HCT116 (cell line): ENCODE measurements around the gene CDC42SE2. TPM values are rescaled to one million over a fixed set of nuclear protein-coding genes. Genes with fewer than 3 reads are reported as not detected.

Experiments
- ATAC-seq: fragments of 200-7000 bp; cut with Tn5 transposase; 2 replicates; pipeline ENCODE4 v1.9.1; 2020; ENCODE audit warnings: mild to moderate bottlenecking, moderate library complexity
- BruUV-seq: library from RNA; stranded (reverse); fragments of 400-500 nt; replicated peaks from 2 replicates; lab custom pipeline; 2021; lab: Mats Ljungman, UMichigan
- CTCF ChIA-PET: fragments of 300-600 bp; sonication (Branson Sonifier 250); formaldehyde crosslinking; loops from one replicate; lab custom pipeline; 2021; ENCODE audit warnings: antibody characterized with exemption; lab: Charles Lee
- POLR2A ChIA-PET: fragments of 300-600, 350-600 bp; sonication (Branson Sonifier 250); formaldehyde crosslinking; loops from one replicate; lab custom pipeline; 2021; ENCODE audit warnings: antibody characterized with exemption; lab: Charles Lee
- RAD21 ChIA-PET, 2 experiments: fragments of 300-600 bp; sonication (Branson Sonifier 250); formaldehyde crosslinking; loops; one replicate each; lab custom pipeline; 2023; ENCODE audit warnings: low total read pairs in 2 of 2; ENCODE audit not compliant: uncharacterized antibody in 2 of 2, unreplicated experiment in 2 of 2, low non-redundant PET in 1 of 2; lab: Charles Lee
- DNase-seq: peaks from one replicate; pipeline ENCODE4 v3.0.0-alpha.2; 2010; ENCODE audit warnings: low read depth, low spot score
- H2AFZ ChIP-seq: fragments of 200-600 bp; shearing (Covaris generic), sonication (generic); 2 replicates; pipeline ENCODE4 v1.6.1; 2017; ENCODE audit warnings: low read depth, mixed run types, mixed read lengths, antibody characterized with exemption, low read length; ENCODE audit not compliant: poor library complexity, severe bottlenecking
- H3K27ac ChIP-seq: 2 replicates; pipeline ENCODE4 v1.5.1; 2012; ENCODE audit warnings: low read depth, low read length
- H3K27me3 ChIP-seq: fragments of 200-600 bp; sonication (generic); 2 replicates; pipeline ENCODE4 v1.6.1; 2016; ENCODE audit warnings: mixed run types, low read length, mixed read lengths; ENCODE audit not compliant: insufficient read depth
- H3K36me3 ChIP-seq, 2 experiments: fragments of 200-500 bp in 1 of 2; fragments of 200-600 bp in 1 of 2; sonication (Bioruptor generic) in 1 of 2; sonication (generic) in 1 of 2; 2 replicates each; pipeline versions ENCODE4 v1.5.1 to v1.6.1; 2014 to 2016; ENCODE audit warnings: low read length in 2 of 2, inconsistent platforms in 1 of 2, mixed read lengths in 1 of 2, mixed run types in 1 of 2; ENCODE audit not compliant: insufficient read depth in 2 of 2, control insufficient read depth in 1 of 2
- H3K4me1 ChIP-seq, 2 experiments: fragments of 200-600 bp in 1 of 2; sonication (generic) in 1 of 2; 2 replicates each; pipeline versions ENCODE4 v1.5.1 to v1.6.1; 2012 to 2017; ENCODE audit warnings: low read length in 2 of 2, inconsistent platforms in 1 of 2, mild to moderate bottlenecking in 1 of 2, mixed read lengths in 1 of 2, mixed run types in 1 of 2, moderate library complexity in 1 of 2; ENCODE audit not compliant: insufficient read depth in 2 of 2, control insufficient read depth in 1 of 2
- H3K4me2 ChIP-seq: fragments of 200-600 bp; sonication (generic); 2 replicates; pipeline ENCODE4 v1.6.1; 2017; ENCODE audit warnings: mixed run types, low read length, mixed read lengths
- H3K4me3 ChIP-seq, 2 experiments: fragments of 200-600 bp in 1 of 2; sonication (generic) in 1 of 2; replicated peaks in 1 of 2; 2 replicates each; pipeline ENCODE4 v1.5.1; 2011 to 2016; ENCODE audit warnings: low read length in 2 of 2, control low read depth in 1 of 2, low read depth in 1 of 2, mild to moderate bottlenecking in 1 of 2, mixed read lengths in 1 of 2, mixed run types in 1 of 2
- H3K79me2 ChIP-seq: fragments of 200-600 bp; sonication (generic); 2 replicates; pipeline ENCODE4 v1.6.1; 2017; ENCODE audit warnings: mild to moderate bottlenecking, mixed run types, low read length, moderate library complexity, mixed read lengths; ENCODE audit not compliant: insufficient read depth
- H3K9ac ChIP-seq: fragments of 200-600 bp; sonication (generic); 2 replicates; pipeline ENCODE4 v1.6.1; 2016; ENCODE audit warnings: low read length, mixed read lengths
- H3K9me2 ChIP-seq: fragments of 200-600 bp; sonication (generic), shearing (Covaris generic); 2 replicates; pipeline ENCODE4 v1.6.1; 2017; ENCODE audit warnings: mixed run types, mild to moderate bottlenecking, moderate library complexity; ENCODE audit not compliant: insufficient read depth
- H3K9me3 ChIP-seq, 2 experiments: fragments of 200-500 bp in 1 of 2; fragments of 200-600 bp in 1 of 2; sonication (Bioruptor generic) in 1 of 2; sonication (generic) in 1 of 2; 2 replicates each; pipeline ENCODE4 v1.6.1; 2014 to 2017; ENCODE audit warnings: low read length in 2 of 2, mixed read lengths in 2 of 2, inconsistent platforms in 1 of 2, low read depth in 1 of 2, mild to moderate bottlenecking in 1 of 2, mixed run types in 1 of 2, moderate library complexity in 1 of 2; ENCODE audit not compliant: control insufficient read depth in 1 of 2, insufficient read depth in 1 of 2
- H4K20me1 ChIP-seq: fragments of 200-600 bp; sonication (generic), shearing (Covaris generic); 2 replicates; pipeline ENCODE4 v1.6.1; 2017; ENCODE audit warnings: mixed run types, mild to moderate bottlenecking, moderate library complexity; ENCODE audit not compliant: insufficient read depth
- ATF3 ChIP-seq: IDR thresholded peaks from 2 replicates; pipeline ENCODE4 v1.6.1; 2012
- CTCF ChIP-seq, 3 experiments: fragments of 200-600 bp in 1 of 3; sonication (generic) in 1 of 3; IDR thresholded peaks in 2 of 3; conservative IDR thresholded peaks in 1 of 3; 2 replicates each; pipeline ENCODE4 v1.5.1; 2012 to 2017; ENCODE audit warnings: low read depth in 2 of 3, low read length in 2 of 3, antibody characterized with exemption in 1 of 3, borderline replicate concordance in 1 of 3, control low read depth in 1 of 3, mild to moderate bottlenecking in 1 of 3, mixed read lengths in 1 of 3, mixed run types in 1 of 3, moderate library complexity in 1 of 3; ENCODE audit not compliant: insufficient read depth in 1 of 3
- EGR1 ChIP-seq: IDR thresholded peaks from 2 replicates; pipeline ENCODE4 v1.6.1; 2012; ENCODE audit warnings: low read depth
- EZH2phosphoT487 ChIP-seq: fragments of 200-600 bp; IDR thresholded peaks from 2 replicates; pipeline ENCODE4 v1.6.1; 2018; ENCODE audit warnings: antibody characterized with exemption, borderline replicate concordance
- MAX ChIP-seq: IDR thresholded peaks from 2 replicates; pipeline ENCODE4 v1.6.1; 2012
- POLR2AphosphoS5 ChIP-seq: IDR thresholded peaks from 2 replicates; pipeline ENCODE4 v1.6.1; 2011; ENCODE audit warnings: mild to moderate bottlenecking, low read depth, low read length, moderate library complexity
- RAD21 ChIP-seq: IDR thresholded peaks from 2 replicates; pipeline ENCODE4 v1.6.1; 2012; ENCODE audit warnings: low read depth, mild to moderate bottlenecking
- SP1 ChIP-seq: IDR thresholded peaks from 2 replicates; pipeline ENCODE4 v1.6.1; 2012; ENCODE audit warnings: low read depth
- TCF7L2 ChIP-seq: IDR thresholded peaks from 2 replicates; pipeline ENCODE4 v1.7.0; 2011; ENCODE audit warnings: borderline replicate concordance, inconsistent platforms; ENCODE audit not compliant: insufficient read depth, insufficient read length; ENCODE audit errors: extremely low read depth
- ZBTB33 ChIP-seq: IDR thresholded peaks from 2 replicates; pipeline ENCODE4 v1.6.1; 2011; ENCODE audit warnings: mild to moderate bottlenecking, low read length, moderate library complexity; ENCODE audit not compliant: insufficient replicate concordance; ENCODE audit errors: extremely low read depth
- ZNF274 ChIP-seq: fragments of 200-500 bp; sonication (Bioruptor generic); IDR thresholded peaks from 2 replicates; pipeline ENCODE4 v1.6.1; 2014; ENCODE audit warnings: mild to moderate bottlenecking, low read depth, low read length, inconsistent platforms
- intact Hi-C: fragments of 100-400 bp; cut with micrococcal nuclease; formaldehyde crosslinking; loops from 2 replicates; pipeline ENCODE4 v1.10.0; 2022
- total RNA-seq: library from RNA; stranded (reverse); gene quantifications from one replicate; pipeline ENCODE4 v1.2.1, GENCODE V29; 2021; ENCODE audit not compliant: unreplicated experiment

CDC42SE2 gene
- total RNA-seq, 1 experiment from 2014 or later: 27.0 TPM

GRCh38 chr5:131406076-131406475 lies 142.2 kb downstream of the CDC42SE2 start:
- Histone ChIP-seq H3K4me1 (no peaks in the 10 kb centered on the region), H3K79me2 (no peaks in the 10 kb centered on the region), H3K27ac (no peak overlapping the region), H3K9me2 (no peaks in the 10 kb centered on the region)
- TF ChIP-seq TCF7L2 (no peak), ZBTB33 (no peak), ZNF274 (no peak), CTCF (IDR thresholded peaks at IDR 0.05 in 2 of 3, conservative IDR thresholded peaks at IDR 0.05 in 1 of 3; ENCODE audit: borderline replicate concordance in 1 of 3, insufficient read depth in 1 of 3, low read depth in 2 of 3, low read length in 2 of 3) (no peak), ATF3 (no peak), EZH2phosphoT487 (no peak), SP1 (no peak), RAD21 (no peak), POLR2AphosphoS5 (no peak), EGR1 (no peak), MAX (no peak)
- TF ChIP-seq, all 23 proteins: peak for 0
- DNase-seq (no peak), ATAC-seq (no peak)
- POLR2A ChIA-PET: no interaction called here
- RAD21 ChIA-PET: no interaction called here
- Histone ChIP-seq H3K36me3 (peaks cover 3 to 4% of the 10 kb centered on the region in 2 experiments; a peak in 2 of 4 replicates), H3K9me3 (no peaks in the 10 kb centered on the region), H3K27me3 (no peaks in the 10 kb centered on the region), H3K4me3 (no peak overlapping the region), H3K9ac (no peak overlapping the region), H3K4me2 (no peak overlapping the region), H4K20me1 (no peaks in the 10 kb centered on the region), H2AFZ (no peak overlapping the region)
- BruUV-seq: no TSS peak
- intact Hi-C loops: no loop called here
- CTCF ChIA-PET: no interaction called here
